Esophagus muscularis mucosa (tissue), 2 donors: ENCODE measurements around the gene METRNL.

Source experiments
- POLR2A ChIP-seq: fragments of 450-650 bp; IDR thresholded peaks from one replicate; pipeline ENCODE4 v1.6.1; 2017; ENCODE audit warnings: antibody characterized with exemption, moderate library complexity, mild to moderate bottlenecking, low read depth
- POLR2AphosphoS5 ChIP-seq, 2 donors: sonication (generic); formaldehyde crosslinking; IDR thresholded peaks; one replicate each; pipeline ENCODE4 v1.6.1; 2017; ENCODE audit warnings: antibody characterized with exemption in 2 of 2

GRCh38 chr17:83084214-83084613 lies 4.8 kb downstream of the METRNL start:
- no peak for TF ChIP-seq POLR2AphosphoS5 (IDR thresholded peaks at IDR 0.05)
- no peak for TF ChIP-seq POLR2A
